SK-N-SH (cell line): ENCODE data around the gene FJX1. TPM values are rescaled to one million over a fixed set of nuclear protein-coding genes. Genes with fewer than 3 reads are reported as not detected.

Source experiments
- CTCF ChIA-PET: fragments of 300-600, 350-600 bp; formaldehyde crosslinking; extraction: SDS; loops from one replicate; lab custom pipeline; 2021; lab: Yijun Ruan, JAX
- POLR2A ChIA-PET: fragments of 350-600 bp; sonication (Branson Sonifier 250); formaldehyde crosslinking; extraction: SDS; loops from one replicate; lab custom pipeline; 2020; ENCODE audit warnings: antibody characterized with exemption, inconsistent platforms; lab: Yijun Ruan, JAX
- DNase-seq: peaks from one replicate; pipeline ENCODE4 v3.0.0; 2012
- H2AFZ ChIP-seq: fragments of 200-600 bp; sonication (generic); 2 replicates; pipeline ENCODE4 v1.8.1; 2016; ENCODE audit warnings: antibody characterized with exemption, mild to moderate bottlenecking, low read depth
- H3F3A ChIP-seq: fragments of 200-600 bp; sonication (generic); replicated peaks from 2 replicates; pipeline ENCODE3; 2016; ENCODE audit warnings: antibody characterized with exemption, mild to moderate bottlenecking; ENCODE audit not compliant: insufficient read depth
- H3K27ac ChIP-seq, 2 experiments: fragments of 200-500 bp in 1 of 2; fragments of 200-600 bp in 1 of 2; sonication (Bioruptor generic) in 1 of 2; sonication (generic), shearing (Covaris generic) in 1 of 2; 2 replicates each; pipeline versions ENCODE4 v1.5.1 to v1.6.1; 2014 to 2016; ENCODE audit warnings: low read depth in 2 of 2, inconsistent platforms in 1 of 2, low read length in 1 of 2, mild to moderate bottlenecking in 1 of 2, mixed read lengths in 1 of 2
- H3K27me3 ChIP-seq: fragments of 200-600 bp; sonication (generic), shearing (Covaris generic); 2 replicates; pipeline ENCODE4 v1.6.1; 2016; ENCODE audit warnings: mixed run types; ENCODE audit not compliant: insufficient read depth
- H3K36me3 ChIP-seq, 2 experiments: fragments of 200-500 bp in 1 of 2; fragments of 200-600 bp in 1 of 2; sonication (Bioruptor generic) in 1 of 2; sonication (generic) in 1 of 2; replicated peaks in 1 of 2; 2 replicates each; pipeline versions ENCODE3 to v1.5.1; 2014 to 2016; ENCODE audit warnings: low read length in 1 of 2, mild to moderate bottlenecking in 1 of 2; ENCODE audit not compliant: insufficient read depth in 2 of 2, control insufficient read depth in 1 of 2
- H3K4me1 ChIP-seq, 2 experiments: fragments of 200-500 bp in 1 of 2; fragments of 200-600 bp in 1 of 2; sonication (Bioruptor generic) in 1 of 2; sonication (generic), shearing (Covaris generic) in 1 of 2; 2 replicates each; pipeline versions ENCODE4 v1.5.1 to v1.6.1; 2014 to 2016; ENCODE audit warnings: low read depth in 1 of 2, low read length in 1 of 2, mixed run types in 1 of 2; ENCODE audit not compliant: insufficient read depth in 2 of 2, control insufficient read depth in 1 of 2
- H3K4me2 ChIP-seq: fragments of 200-600 bp; sonication (generic), shearing (Covaris generic); 2 replicates; pipeline ENCODE4 v1.6.1; 2017; ENCODE audit warnings: mixed run types
- H3K4me3 ChIP-seq, 2 experiments: fragments of 200-500 bp in 1 of 2; fragments of 200-600 bp in 1 of 2; sonication (Bioruptor generic) in 1 of 2; sonication (generic), shearing (Covaris generic) in 1 of 2; 2 replicates each; pipeline versions ENCODE4 v1.5.1 to v1.8.1; 2014 to 2016; ENCODE audit warnings: low read depth in 2 of 2, inconsistent platforms in 1 of 2, low read length in 1 of 2, mild to moderate bottlenecking in 1 of 2, mixed read lengths in 1 of 2, moderate library complexity in 1 of 2
- H3K79me2 ChIP-seq: fragments of 200-600 bp; sonication (generic); 2 replicates; pipeline ENCODE4 v1.8.1; 2017; ENCODE audit warnings: mild to moderate bottlenecking; ENCODE audit not compliant: insufficient read depth
- H3K9ac ChIP-seq: fragments of 200-600 bp; sonication (generic); 2 replicates; pipeline ENCODE4 v1.6.1; 2017; ENCODE audit warnings: mixed run types
- H3K9me2 ChIP-seq: fragments of 200-600 bp; sonication (generic); 2 replicates; pipeline ENCODE4 v1.6.1; 2017; ENCODE audit warnings: mixed run types
- H3K9me3 ChIP-seq: fragments of 200-600 bp; sonication (generic); 2 replicates; pipeline ENCODE4 v1.6.1; 2017; ENCODE audit warnings: mixed run types, mild to moderate bottlenecking, moderate library complexity
- H4K20me1 ChIP-seq: fragments of 200-600 bp; sonication (generic); 2 replicates; pipeline ENCODE4 v1.6.1; 2017; ENCODE audit warnings: mild to moderate bottlenecking, mixed run types; ENCODE audit not compliant: insufficient read depth
- CTCF ChIP-seq: fragments of 200-600 bp; sonication (generic); IDR thresholded peaks from 2 replicates; pipeline ENCODE4 v1.6.1; 2017; ENCODE audit warnings: antibody characterized with exemption, mild to moderate bottlenecking, moderate library complexity
- FOSL2 ChIP-seq: IDR thresholded peaks from 2 replicates; pipeline ENCODE4 v1.4.0; 2012; ENCODE audit warnings: low read depth, mild to moderate bottlenecking, moderate library complexity, borderline replicate concordance
- FOXJ3 ChIP-seq: sonication (generic); formaldehyde crosslinking; IDR thresholded peaks from 2 replicates; pipeline ENCODE4 v1.5.1; 2020; ENCODE audit warnings: mild to moderate bottlenecking, missing genetic modification reagents
- GATA2 ChIP-seq: sonication (generic); formaldehyde crosslinking; IDR thresholded peaks from 2 replicates; pipeline ENCODE4 v1.5.0; 2020; ENCODE audit warnings: mild to moderate bottlenecking, missing genetic modification reagents
- IRF3 ChIP-seq: fragments of 150-350 bp; IDR thresholded peaks from 2 replicates; pipeline ENCODE4 v1.6.1; 2016; ENCODE audit warnings: mild to moderate bottlenecking, low read depth, low read length
- MEF2A ChIP-seq: IDR thresholded peaks from 2 replicates; pipeline ENCODE4 v1.4.0; 2012; ENCODE audit warnings: low read depth, borderline replicate concordance
- NFIC ChIP-seq: IDR thresholded peaks from 2 replicates; pipeline ENCODE4 v1.4.0; 2012; ENCODE audit warnings: borderline replicate concordance
- REST ChIP-seq: IDR thresholded peaks from 2 replicates; pipeline ENCODE4 v1.6.1; 2012; ENCODE audit warnings: mild to moderate bottlenecking, low read depth, low read length, moderate library complexity
- RFX5 ChIP-seq: IDR thresholded peaks from 2 replicates; pipeline ENCODE4 v1.6.1; 2012; ENCODE audit warnings: mild to moderate bottlenecking, improper control_type of control experiment, low read length
- SIN3A ChIP-seq: IDR thresholded peaks from 2 replicates; pipeline ENCODE4 v1.6.1; 2012; ENCODE audit warnings: low read depth, mild to moderate bottlenecking, low read length, moderate library complexity, borderline replicate concordance
- TEAD4 ChIP-seq: IDR thresholded peaks from 2 replicates; pipeline ENCODE4 v1.4.0; 2012; ENCODE audit warnings: mild to moderate bottlenecking, borderline replicate concordance; ENCODE audit not compliant: insufficient read depth
- USF1 ChIP-seq: IDR thresholded peaks from 2 replicates; pipeline ENCODE4 v1.4.0; 2012; ENCODE audit warnings: low read depth, borderline replicate concordance
- WGBS: methylation state at CpG from one replicate; pipeline ENCODE4 v1.1.6; 2017; ENCODE audit warnings: low lambda C conversion rate; 5-methylcytosine and 5-hydroxymethylcytosine counted together
- polyA plus RNA-seq, 3 experiments: library from polyadenylated mRNA; depleted of rRNA; stranded (reverse); fragments of >200 nt; gene quantifications; 2 replicates each; pipeline ENCODE4 v1.2.3, GENCODE V29; 2012

Gene FJX1
- polyA plus RNA-seq, 1 of the 3 experiments (the other 2 are of a cell fraction), result 34.5 TPM

- TF ChIP-seq CTCF, result no peak
- TF ChIP-seq SIN3A, result 0 out of 2 replicates have a peak, but pooled peaks have one; percentile 43
- TF ChIP-seq USF1, result peak; percentile 60; the same call in 1 of the 2 replicates
- TF ChIP-seq REST, result no peak; the same call in 1 of the 2 replicates
- no peak for TF ChIP-seq TEAD4
- no peak for TF ChIP-seq FOXJ3 (CRISPR knock-in tag)
- TF ChIP-seq NFIC, result no peak
Observed at GRCh38 chr11:35662649-35663407, 44.6 kb downstream of the FJX1 start, which contains the start of gene TRIM44 (continued).

GRCh38 chr11:35663408-35663702, 45.1 kb downstream of the FJX1 start:
- POLR2A ChIA-PET, result no interaction called here
- peak overlapping the region; percentile 94 for H3K4me2 ChIP-seq
- 91% methylated on average over 10 of the region's 10 CpGs for WGBS
- no peaks in the 10 kb centered on the region for H4K20me1 ChIP-seq
- no peak for DNase-seq
- peaks cover 12% of the 10 kb centered on the region; the same call in 1 of the 2 replicates for H3K9me3 ChIP-seq
- peak overlapping the region; percentile 68 to 69 for H3K4me3 ChIP-seq
- no peaks in the 10 kb centered on the region for H3K27me3 ChIP-seq
- CTCF ChIA-PET, result interaction anchor here (0.6 to 1.0 kb wide), 2 partner anchors 24 to 99 kb away, joined by 3 read pairs; no protein-coding TSS in a partner anchor
- H3K9ac ChIP-seq, result peak overlapping the region; percentile 86
- peaks cover 55% of the 10 kb centered on the region for H3K79me2 ChIP-seq
- peak overlapping the region; percentile 78 to 79; a peak in 2 of 4 replicates for H3K27ac ChIP-seq
- H2AFZ ChIP-seq, result peak overlapping the region; percentile 100; the same call in 1 of the 2 replicates
- no peak for TF ChIP-seq MEF2A
- TF ChIP-seq IRF3, result no peak
- no peak for TF ChIP-seq GATA2 (CRISPR knock-in tag)
- no peak for TF ChIP-seq RFX5
- TF ChIP-seq FOSL2, result no peak
- peaks cover 5 to 14% of the 10 kb centered on the region in 2 experiments; a peak in 2 of 4 replicates for H3K4me1 ChIP-seq
- H3K36me3 ChIP-seq, result peaks cover 3 to 31% of the 10 kb centered on the region in 2 experiments
- no peaks in the 10 kb centered on the region for H3K9me2 ChIP-seq
- peaks cover 12% of the 10 kb centered on the region for H3F3A ChIP-seq
